Upper lobe of left lung (tissue), 4 donors: Measurements from ENCODE around the gene MON2.

ENCODE experiments used
- POLR2A ChIP-seq, 4 donors: fragments of 450-650 bp; IDR thresholded peaks; one replicate each; pipeline ENCODE4 v1.5.1; 2016 to 2017; ENCODE audit warnings: antibody characterized with exemption in 4 of 4, mild to moderate bottlenecking in 2 of 4
- POLR2AphosphoS5 ChIP-seq, 2 donors: sonication (generic); formaldehyde crosslinking; IDR thresholded peaks; one replicate each; pipeline ENCODE4 v1.5.1; 2017; ENCODE audit warnings: antibody characterized with exemption in 2 of 2
- TF ChIP-seq, protein P1 (sequence below), 6 experiments: fragments of 450-650 bp in 4 of 6; fragments of 200-600 bp in 2 of 6; sonication (generic) in 2 of 6; IDR thresholded peaks; one replicate each; pipeline ENCODE4 v1.5.1; 2016 to 2019; ENCODE audit warnings: antibody characterized with exemption in 6 of 6

DNA sequence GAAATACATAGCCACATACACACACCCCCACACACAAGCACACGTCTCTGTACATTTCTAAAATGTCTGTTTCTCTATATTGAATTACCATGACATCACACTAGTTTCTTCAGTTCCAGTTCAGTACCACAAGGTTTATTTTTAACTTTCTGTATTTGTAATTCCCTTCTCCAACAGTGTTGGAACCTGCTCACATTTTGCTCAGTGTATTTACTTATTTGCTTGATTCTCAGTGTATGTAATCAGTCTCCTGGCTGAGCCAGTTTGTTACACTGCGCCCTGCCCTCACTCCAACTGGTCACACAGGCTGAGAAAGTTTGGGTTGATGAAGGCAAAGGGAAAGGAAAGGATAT lies 67.1 kb downstream of the MON2 start:
- no peak for TF ChIP-seq POLR2AphosphoS5 (IDR thresholded peaks at IDR 0.05)
- no peak for TF ChIP-seq POLR2A (IDR thresholded peaks at IDR 0.05)
- TF ChIP-seq, protein P1, sequence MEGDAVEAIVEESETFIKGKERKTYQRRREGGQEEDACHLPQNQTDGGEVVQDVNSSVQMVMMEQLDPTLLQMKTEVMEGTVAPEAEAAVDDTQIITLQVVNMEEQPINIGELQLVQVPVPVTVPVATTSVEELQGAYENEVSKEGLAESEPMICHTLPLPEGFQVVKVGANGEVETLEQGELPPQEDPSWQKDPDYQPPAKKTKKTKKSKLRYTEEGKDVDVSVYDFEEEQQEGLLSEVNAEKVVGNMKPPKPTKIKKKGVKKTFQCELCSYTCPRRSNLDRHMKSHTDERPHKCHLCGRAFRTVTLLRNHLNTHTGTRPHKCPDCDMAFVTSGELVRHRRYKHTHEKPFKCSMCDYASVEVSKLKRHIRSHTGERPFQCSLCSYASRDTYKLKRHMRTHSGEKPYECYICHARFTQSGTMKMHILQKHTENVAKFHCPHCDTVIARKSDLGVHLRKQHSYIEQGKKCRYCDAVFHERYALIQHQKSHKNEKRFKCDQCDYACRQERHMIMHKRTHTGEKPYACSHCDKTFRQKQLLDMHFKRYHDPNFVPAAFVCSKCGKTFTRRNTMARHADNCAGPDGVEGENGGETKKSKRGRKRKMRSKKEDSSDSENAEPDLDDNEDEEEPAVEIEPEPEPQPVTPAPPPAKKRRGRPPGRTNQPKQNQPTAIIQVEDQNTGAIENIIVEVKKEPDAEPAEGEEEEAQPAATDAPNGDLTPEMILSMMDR (IDR thresholded peaks at IDR 0.05), result no peak
